Tibial nerve (tissue), 4 donors: ENCODE measurements around the gene NOX5.

ENCODE experiments used
- EP300 ChIP-seq, 2 donors: sonication (generic); formaldehyde crosslinking; IDR thresholded peaks; one replicate each; pipeline ENCODE4 v1.6.1; 2017; ENCODE audit warnings: antibody characterized with exemption in 2 of 2, mild to moderate bottlenecking in 1 of 2
- POLR2A ChIP-seq, 2 donors: fragments of 450-650 bp; IDR thresholded peaks; one replicate each; pipeline ENCODE4 v1.6.1; 2017; ENCODE audit warnings: antibody characterized with exemption in 2 of 2, mild to moderate bottlenecking in 2 of 2, moderate library complexity in 2 of 2
- TF ChIP-seq, protein P1 (sequence below), 5 experiments: fragments of 200-600 bp in 3 of 5; fragments of 450-650 bp in 2 of 5; sonication (generic) in 3 of 5; IDR thresholded peaks; one replicate each; pipeline ENCODE4 v1.5.1; 2016 to 2019; ENCODE audit warnings: antibody characterized with exemption in 5 of 5, mild to moderate bottlenecking in 3 of 5, moderate library complexity in 2 of 5

GRCh38 chr15:69056365-69056764 lies 41.9 kb downstream of the NOX5 start:
- no peak for TF ChIP-seq EP300 (IDR thresholded peaks at IDR 0.05)
- no peak for TF ChIP-seq POLR2A (IDR thresholded peaks at IDR 0.05)
- TF ChIP-seq, protein P1, sequence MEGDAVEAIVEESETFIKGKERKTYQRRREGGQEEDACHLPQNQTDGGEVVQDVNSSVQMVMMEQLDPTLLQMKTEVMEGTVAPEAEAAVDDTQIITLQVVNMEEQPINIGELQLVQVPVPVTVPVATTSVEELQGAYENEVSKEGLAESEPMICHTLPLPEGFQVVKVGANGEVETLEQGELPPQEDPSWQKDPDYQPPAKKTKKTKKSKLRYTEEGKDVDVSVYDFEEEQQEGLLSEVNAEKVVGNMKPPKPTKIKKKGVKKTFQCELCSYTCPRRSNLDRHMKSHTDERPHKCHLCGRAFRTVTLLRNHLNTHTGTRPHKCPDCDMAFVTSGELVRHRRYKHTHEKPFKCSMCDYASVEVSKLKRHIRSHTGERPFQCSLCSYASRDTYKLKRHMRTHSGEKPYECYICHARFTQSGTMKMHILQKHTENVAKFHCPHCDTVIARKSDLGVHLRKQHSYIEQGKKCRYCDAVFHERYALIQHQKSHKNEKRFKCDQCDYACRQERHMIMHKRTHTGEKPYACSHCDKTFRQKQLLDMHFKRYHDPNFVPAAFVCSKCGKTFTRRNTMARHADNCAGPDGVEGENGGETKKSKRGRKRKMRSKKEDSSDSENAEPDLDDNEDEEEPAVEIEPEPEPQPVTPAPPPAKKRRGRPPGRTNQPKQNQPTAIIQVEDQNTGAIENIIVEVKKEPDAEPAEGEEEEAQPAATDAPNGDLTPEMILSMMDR (IDR thresholded peaks at IDR 0.05) = no peak
